ENCODE results near the gene LHX4. TPM values are rescaled to one million over a fixed set of nuclear protein-coding genes. Genes with fewer than 3 reads are reported as not detected.

Gene LHX4
- total and polyA plus RNA-seq, 3 experiments from 2014 or later: 0.08 TPM; not detected in 2

GRCh38 chr1:180295999-180296398 lies 65.9 kb downstream of the LHX4 start:
- ChIA-PET CTCF (no interaction called here), POLR2A (no interaction called here)
- no peak for DNase-seq
- H3K4me3 ChIP-seq (ENCODE audit: low read length): no peak overlapping the region
- H3K4me3 Mint-ChIP-seq: no peak overlapping the region
- no peaks in the 10 kb centered on the region for H3K4me1 ChIP-seq (ENCODE audit: insufficient read depth, low read length)
- H3K4me1 Mint-ChIP-seq: peaks cover 3 to 16% (median 4%) of the 10 kb centered on the region in 3 donors
- H3K27ac ChIP-seq (ENCODE audit: low read depth, low read length): no peak overlapping the region
- H3K9me3 Mint-ChIP-seq: peaks cover 0 to 2% (median 0%) of the 10 kb centered on the region in 5 donors
- H3K9me3 ChIP-seq (ENCODE audit: low read length): no peaks in the 10 kb centered on the region
- no peaks in the 10 kb centered on the region for H3K36me3 ChIP-seq (ENCODE audit: insufficient read depth, low read length)
- peak overlapping the region in 1 of 8 donors; percentile 6 for H3K27ac Mint-ChIP-seq
- no peaks in the 10 kb centered on the region for H3K27me3 Mint-ChIP-seq
- H3K36me3 Mint-ChIP-seq: peaks cover 11 to 20% (median 13%) of the 10 kb centered on the region in 3 donors
- no peaks in the 10 kb centered on the region for H3K27me3 ChIP-seq (ENCODE audit: insufficient read depth, low read length, poor library complexity, severe bottlenecking)

DNA sequence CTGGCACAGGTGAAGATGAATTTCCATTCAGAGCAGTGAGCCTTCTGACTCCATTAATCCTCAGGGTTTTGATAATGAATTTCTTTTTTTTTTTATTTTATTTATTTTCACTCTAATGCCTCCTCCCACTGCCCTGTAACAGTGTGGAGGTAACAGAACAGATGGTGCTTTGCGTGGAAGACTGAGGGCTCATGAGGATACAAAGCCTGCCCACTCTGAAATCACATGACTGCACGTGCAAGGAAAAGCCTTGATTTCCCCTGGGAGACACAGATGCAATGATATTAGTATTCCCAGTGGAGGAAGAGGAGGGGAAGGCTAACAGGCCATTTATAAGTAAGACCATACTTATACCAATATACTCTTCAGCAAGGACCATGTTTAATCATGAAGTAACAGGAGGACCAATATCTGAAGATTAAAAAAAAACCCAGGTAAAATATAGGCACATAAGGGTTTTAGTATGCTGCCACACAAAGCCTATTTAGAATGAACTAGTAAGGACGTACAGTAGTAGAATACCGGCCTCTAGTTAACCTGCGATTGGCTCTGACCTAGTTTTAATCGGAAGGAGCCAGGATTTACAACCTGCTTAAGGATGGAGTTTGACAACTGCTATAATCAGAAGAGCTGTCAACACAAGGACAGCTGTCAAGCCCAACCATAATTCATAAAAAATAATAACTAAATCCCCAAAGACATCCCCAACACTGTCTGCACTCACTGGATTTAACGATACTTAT lies 69.6 kb downstream of the LHX4 start:
- Mint-ChIP-seq H3K27me3 (no peaks in the 10 kb centered on the region), H3K4me3 (no peak overlapping the region), H3K27ac (no peak overlapping the region), H3K36me3 (peaks cover 9 to 10% (median 10%) of the 10 kb centered on the region in 3 donors), H3K4me1 (peaks cover 4 to 15% (median 7%) of the 10 kb centered on the region in 3 donors), H3K9me3 (peaks cover 0 to 2% (median 0%) of the 10 kb centered on the region in 5 donors)
- no peak for DNase-seq
- Histone ChIP-seq H3K9me3 (ENCODE audit: low read length) (no peaks in the 10 kb centered on the region), H3K36me3 (ENCODE audit: insufficient read depth, low read length) (no peaks in the 10 kb centered on the region), H3K4me1 (ENCODE audit: insufficient read depth, low read length) (no peaks in the 10 kb centered on the region), H3K27ac (ENCODE audit: low read depth, low read length) (no peak overlapping the region), H3K4me3 (ENCODE audit: low read length) (no peak overlapping the region), H3K27me3 (ENCODE audit: insufficient read depth, low read length, poor library complexity, severe bottlenecking) (no peaks in the 10 kb centered on the region)
- ChIA-PET POLR2A (no interaction called here), CTCF (no interaction called here)

GRCh38 chr1:180301135-180301742 lies 71.2 kb downstream of the LHX4 start:
- Mint-ChIP-seq H3K4me3 (no peak overlapping the region), H3K27ac (no peak overlapping the region), H3K27me3 (no peaks in the 10 kb centered on the region), H3K9me3 (peaks cover 0 to 4% (median 0%) of the 10 kb centered on the region in 5 donors), H3K4me1 (peaks cover 4 to 8% (median 5%) of the 10 kb centered on the region in 3 donors), H3K36me3 (peaks cover 5 to 8% (median 6%) of the 10 kb centered on the region in 3 donors)
- DNase-seq: no peak
- Histone ChIP-seq H3K4me1 (ENCODE audit: insufficient read depth, low read length) (no peaks in the 10 kb centered on the region), H3K27ac (ENCODE audit: low read depth, low read length) (no peak overlapping the region), H3K9me3 (ENCODE audit: low read length) (no peaks in the 10 kb centered on the region), H3K27me3 (ENCODE audit: insufficient read depth, low read length, poor library complexity, severe bottlenecking) (no peaks in the 10 kb centered on the region), H3K36me3 (ENCODE audit: insufficient read depth, low read length) (no peaks in the 10 kb centered on the region), H3K4me3 (ENCODE audit: low read length) (no peak overlapping the region)
- CTCF ChIA-PET: no interaction called here
- POLR2A ChIA-PET: no interaction called here

GRCh38 chr1:180309338-180309737 lies 79.3 kb downstream of the LHX4 start:
- H3K27me3 Mint-ChIP-seq: no peaks in the 10 kb centered on the region
- no peaks in the 10 kb centered on the region for H3K4me1 ChIP-seq (ENCODE audit: insufficient read depth, low read length)
- no peak for DNase-seq
- H3K36me3 ChIP-seq (ENCODE audit: insufficient read depth, low read length): no peaks in the 10 kb centered on the region
- no peaks in the 10 kb centered on the region for H3K9me3 ChIP-seq (ENCODE audit: low read length)
- POLR2A ChIA-PET: no interaction called here
- CTCF ChIA-PET: no interaction called here
- H3K4me3 Mint-ChIP-seq: no peak overlapping the region
- H3K4me1 Mint-ChIP-seq: no peaks in the 10 kb centered on the region
- peaks cover 3 to 18% (median 9%) of the 10 kb centered on the region in 5 donors for H3K9me3 Mint-ChIP-seq
- H3K36me3 Mint-ChIP-seq: peaks cover 17 to 50% (median 48%) of the 10 kb centered on the region in 3 donors
- H3K4me3 ChIP-seq (ENCODE audit: low read length): no peak overlapping the region
- no peaks in the 10 kb centered on the region for H3K27me3 ChIP-seq (ENCODE audit: insufficient read depth, low read length, poor library complexity, severe bottlenecking)
- H3K27ac Mint-ChIP-seq: no peak overlapping the region
- H3K27ac ChIP-seq (ENCODE audit: low read depth, low read length): no peak overlapping the region

GRCh38 chr1:180310095-180310494 lies 80.0 kb downstream of the LHX4 start:
- no peaks in the 10 kb centered on the region for H3K27me3 Mint-ChIP-seq
- POLR2A ChIA-PET: no interaction called here
- no peaks in the 10 kb centered on the region for H3K4me1 Mint-ChIP-seq
- H3K4me1 ChIP-seq (ENCODE audit: insufficient read depth, low read length): no peaks in the 10 kb centered on the region
- no peak overlapping the region for H3K27ac ChIP-seq (ENCODE audit: low read depth, low read length)
- H3K36me3 Mint-ChIP-seq: peaks cover 17 to 52% (median 45%) of the 10 kb centered on the region in 3 donors
- CTCF ChIA-PET: no interaction called here
- H3K4me3 Mint-ChIP-seq: no peak overlapping the region
- H3K36me3 ChIP-seq (ENCODE audit: insufficient read depth, low read length): no peaks in the 10 kb centered on the region
- H3K9me3 ChIP-seq (ENCODE audit: low read length): no peaks in the 10 kb centered on the region
- no peak overlapping the region for H3K4me3 ChIP-seq (ENCODE audit: low read length)
- H3K9me3 Mint-ChIP-seq: peaks cover 3 to 18% (median 9%) of the 10 kb centered on the region in 5 donors
- no peak for DNase-seq
- H3K27ac Mint-ChIP-seq: no peak overlapping the region
- no peaks in the 10 kb centered on the region for H3K27me3 ChIP-seq (ENCODE audit: insufficient read depth, low read length, poor library complexity, severe bottlenecking)

DNA sequence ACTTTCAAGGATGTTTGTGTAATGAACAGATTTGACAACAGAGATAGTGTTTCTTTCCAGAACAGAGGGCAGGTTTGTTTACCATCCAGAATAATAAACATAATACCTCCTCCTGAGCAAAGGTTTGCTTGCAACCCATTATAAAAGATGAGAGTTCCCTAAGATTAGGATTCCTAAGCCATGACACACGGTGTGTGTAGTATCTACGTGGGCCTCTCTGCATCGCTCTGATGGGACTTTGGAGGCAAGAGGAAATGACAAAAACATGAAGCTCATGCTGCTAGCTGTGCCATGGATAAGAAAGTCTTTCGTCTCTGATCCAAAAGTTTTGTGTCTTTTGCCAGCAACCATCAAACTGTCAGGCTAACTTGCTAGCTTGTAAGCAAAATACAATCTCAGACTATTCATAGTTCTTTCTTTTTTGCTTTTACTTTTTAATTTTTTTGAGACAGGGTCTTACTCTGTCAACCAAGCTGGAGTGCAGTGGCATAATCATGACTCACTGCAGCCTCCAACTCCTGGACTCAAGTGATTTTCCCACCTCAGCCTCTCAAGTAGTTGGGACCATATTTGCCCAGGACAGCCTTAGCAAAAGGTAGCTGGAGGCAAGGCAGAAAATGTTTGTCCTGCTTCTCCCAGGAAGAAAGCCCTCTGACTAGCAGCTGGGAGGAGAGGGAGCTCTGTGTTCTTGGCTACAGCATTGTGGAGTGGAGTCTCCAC lies 81.1 kb downstream of the LHX4 start:
- Histone ChIP-seq H3K27me3 (ENCODE audit: insufficient read depth, low read length, poor library complexity, severe bottlenecking) (no peaks in the 10 kb centered on the region), H3K27ac (ENCODE audit: low read depth, low read length) (no peak overlapping the region), H3K9me3 (ENCODE audit: low read length) (no peaks in the 10 kb centered on the region), H3K36me3 (ENCODE audit: insufficient read depth, low read length) (no peaks in the 10 kb centered on the region), H3K4me1 (ENCODE audit: insufficient read depth, low read length) (no peaks in the 10 kb centered on the region), H3K4me3 (ENCODE audit: low read length) (no peak overlapping the region)
- Mint-ChIP-seq H3K4me3 (no peak overlapping the region), H3K9me3 (peaks cover 3 to 14% (median 9%) of the 10 kb centered on the region in 5 donors), H3K36me3 (peaks cover 17 to 50% (median 42%) of the 10 kb centered on the region in 3 donors), H3K27ac (peak overlapping the region in 1 of 8 donors; percentile 41), H3K27me3 (no peaks in the 10 kb centered on the region), H3K4me1 (no peaks in the 10 kb centered on the region)
- ChIA-PET CTCF (no interaction called here), POLR2A (no interaction called here)
- DNase-seq: no peak

DNA sequence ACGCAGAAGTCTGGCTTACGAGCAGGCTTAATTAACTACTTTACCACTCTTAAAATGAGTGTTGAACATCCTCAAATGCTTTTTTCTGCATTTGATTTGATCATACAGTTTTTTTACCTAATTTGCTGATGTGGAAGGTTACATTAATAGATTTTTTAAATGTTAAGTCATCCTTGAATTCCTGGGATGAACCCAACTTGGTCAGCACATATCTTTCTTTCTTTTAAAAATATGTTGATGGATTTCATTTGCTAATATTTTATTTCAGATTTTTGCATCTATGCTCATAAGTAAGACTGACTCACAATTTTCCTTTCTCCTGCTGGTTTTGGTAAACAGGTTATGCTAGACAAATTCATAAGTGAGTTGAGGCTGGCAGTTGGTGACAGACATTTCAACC lies 82.9 kb downstream of the LHX4 start:
- DNase-seq: no peak
- Histone ChIP-seq H3K4me1 (ENCODE audit: insufficient read depth, low read length) (no peaks in the 10 kb centered on the region), H3K4me3 (ENCODE audit: low read length) (no peak overlapping the region), H3K9me3 (ENCODE audit: low read length) (no peaks in the 10 kb centered on the region), H3K27ac (ENCODE audit: low read depth, low read length) (no peak overlapping the region), H3K27me3 (ENCODE audit: insufficient read depth, low read length, poor library complexity, severe bottlenecking) (no peaks in the 10 kb centered on the region), H3K36me3 (ENCODE audit: insufficient read depth, low read length) (no peaks in the 10 kb centered on the region)
- Mint-ChIP-seq H3K9me3 (peaks cover 0 to 3% (median 0%) of the 10 kb centered on the region in 5 donors), H3K27ac (no peak overlapping the region), H3K36me3 (peaks cover 13 to 44% (median 28%) of the 10 kb centered on the region in 3 donors), H3K27me3 (no peaks in the 10 kb centered on the region), H3K4me3 (no peak overlapping the region), H3K4me1 (peaks cover 0 to 5% (median 0%) of the 10 kb centered on the region in 3 donors)
- ChIA-PET CTCF (no interaction called here), POLR2A (no interaction called here)

DNA sequence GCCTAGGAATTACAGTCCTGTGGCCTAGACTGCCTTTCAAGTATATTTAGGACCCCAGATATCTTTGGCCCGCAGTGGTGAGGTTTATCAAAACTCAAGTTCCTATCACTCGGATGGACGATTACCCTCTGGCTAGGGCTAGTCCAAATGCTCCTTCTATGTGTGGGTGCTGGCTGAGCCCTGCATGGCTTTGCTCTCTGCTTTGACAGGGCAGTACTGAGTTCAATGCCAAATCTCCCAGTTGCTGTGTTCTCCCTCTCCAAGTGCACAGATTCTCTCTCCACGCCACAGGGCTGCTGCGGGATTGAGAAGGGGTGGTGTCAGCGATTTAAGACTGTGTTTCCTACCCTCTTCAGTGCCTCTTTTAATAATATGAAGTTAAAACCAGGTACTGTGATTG lies 97.0 kb downstream of the LHX4 start:
- no peaks in the 10 kb centered on the region for H3K27me3 Mint-ChIP-seq
- peaks cover 3% of the 10 kb centered on the region for H3K9me3 ChIP-seq (ENCODE audit: low read length)
- no peaks in the 10 kb centered on the region for H3K27me3 ChIP-seq (ENCODE audit: insufficient read depth, low read length, poor library complexity, severe bottlenecking)
- POLR2A ChIA-PET: no interaction called here
- no peak for DNase-seq
- H3K4me1 Mint-ChIP-seq: peaks cover 0 to 8% (median 0%) of the 10 kb centered on the region in 3 donors
- CTCF ChIA-PET: no interaction called here
- H3K4me3 Mint-ChIP-seq: no peak overlapping the region
- peaks cover 4 to 58% (median 9%) of the 10 kb centered on the region in 3 donors for H3K36me3 Mint-ChIP-seq
- no peak overlapping the region for H3K4me3 ChIP-seq (ENCODE audit: low read length)
- no peaks in the 10 kb centered on the region for H3K4me1 ChIP-seq (ENCODE audit: insufficient read depth, low read length)
- H3K27ac Mint-ChIP-seq: no peak overlapping the region
- H3K9me3 Mint-ChIP-seq: peaks cover 2 to 17% (median 10%) of the 10 kb centered on the region in 5 donors
- no peak overlapping the region for H3K27ac ChIP-seq (ENCODE audit: low read depth, low read length)
- no peaks in the 10 kb centered on the region for H3K36me3 ChIP-seq (ENCODE audit: insufficient read depth, low read length)

Data from CD8-positive, alpha-beta memory T cell (primary cell).